IPS-11a (cell line): Measurements from ENCODE around the gene DNAH6.
"Not testable (repeated sequence)": the region's sequence is repeated elsewhere in the genome, so short reads cannot be mapped to it uniquely, and the experiment has no call there.

Source experiments
- H3K4me3 ChIP-seq: one replicate; pipeline ENCODE4 v1.5.1; 2013; ENCODE audit warnings: low read depth, low read length, control low read depth

The DNAH6 gene

GRCh38 chr2:84516234-84516986 is at the start of gene DNAH6:
Gene DNAH6, plus strand, starts transcription at chr2:84516498. Its CDS starts 1,329 bp downstream, at chr2:84517827.
- peak within 1 kb of the TSS; percentile 31 for H3K4me3 ChIP-seq

- no peak overlapping the region for H3K4me3 ChIP-seq
Observed at GRCh38 chr2:84467389-84467788, 48.9 kb upstream of the DNAH6 start.

GRCh38 chr2:84472423-84472822 is 43.9 kb upstream of the DNAH6 start:
- H3K4me3 ChIP-seq: not testable (repeated sequence)

- no peak overlapping the region for H3K4me3 ChIP-seq
Observed at GRCh38 chr2:84472856-84473565, 43.3 kb upstream of the DNAH6 start.

- no peak overlapping the region for H3K4me3 ChIP-seq
Observed at GRCh38 chr2:84474176-84474575, 42.1 kb upstream of the DNAH6 start.

GRCh38 chr2:84477886-84478285 is 38.4 kb upstream of the DNAH6 start:
- H3K4me3 ChIP-seq: no peak overlapping the region

GRCh38 chr2:84478867-84479266 is 37.4 kb upstream of the DNAH6 start:
- no peak overlapping the region for H3K4me3 ChIP-seq

GRCh38 chr2:84481702-84482101 is 34.6 kb upstream of the DNAH6 start:
- no peak overlapping the region for H3K4me3 ChIP-seq

GRCh38 chr2:84482603-84483002 is 33.7 kb upstream of the DNAH6 start:
- no peak overlapping the region for H3K4me3 ChIP-seq

- H3K4me3 ChIP-seq: no peak overlapping the region
Observed at GRCh38 chr2:84483320-84483719, 33.0 kb upstream of the DNAH6 start.

GRCh38 chr2:84486441-84487115 is 29.7 kb upstream of the DNAH6 start:
- H3K4me3 ChIP-seq: no peak overlapping the region

GRCh38 chr2:84487298-84487996 is 28.9 kb upstream of the DNAH6 start:
- no peak overlapping the region for H3K4me3 ChIP-seq

- no peak overlapping the region for H3K4me3 ChIP-seq
Observed at GRCh38 chr2:84491256-84491655, 25.0 kb upstream of the DNAH6 start.

- no peak overlapping the region for H3K4me3 ChIP-seq
Observed at GRCh38 chr2:84491741-84492140, 24.6 kb upstream of the DNAH6 start.

- H3K4me3 ChIP-seq: no peak overlapping the region
Observed at GRCh38 chr2:84492571-84492970, 23.7 kb upstream of the DNAH6 start.

- H3K4me3 ChIP-seq: no peak overlapping the region
Observed at GRCh38 chr2:84493514-84493913, 22.8 kb upstream of the DNAH6 start.

GRCh38 chr2:84494070-84494469 is 22.2 kb upstream of the DNAH6 start:
- H3K4me3 ChIP-seq: no peak overlapping the region

- H3K4me3 ChIP-seq: no peak overlapping the region
Observed at GRCh38 chr2:84495539-84496146, 20.7 kb upstream of the DNAH6 start.

- no peak overlapping the region for H3K4me3 ChIP-seq
Observed at GRCh38 chr2:84496386-84496785, 19.9 kb upstream of the DNAH6 start.

GRCh38 chr2:84497285-84497684 is 19.0 kb upstream of the DNAH6 start:
- no peak overlapping the region for H3K4me3 ChIP-seq
